GM19372 (cell line): ENCODE results near the gene HPCA.

Experiments
- ATAC-seq: cut with Tn5 transposase; IDR thresholded peaks from one replicate; pipeline ENCODE4 v1.9.1; 2021; ENCODE audit warnings: mild to moderate bottlenecking, low read depth, moderate library complexity; ENCODE audit not compliant: unreplicated experiment

HPCA gene

GRCh38 chr1:32888134-32888533, 1.8 kb downstream of the HPCA start:
- ATAC-seq: no peak

GRCh38 chr1:32888677-32889420, 2.6 kb downstream of the HPCA start:
- no peak for ATAC-seq

GRCh38 chr1:32889731-32890278, 3.5 kb downstream of the HPCA start:
- no peak for ATAC-seq

- no peak for ATAC-seq
Observed at GRCh38 chr1:32890516-32891240, 4.4 kb downstream of the HPCA start.

GRCh38 chr1:32891241-32891570, 4.9 kb downstream of the HPCA start:
- ATAC-seq: no peak

- no peak for ATAC-seq
Observed at GRCh38 chr1:32891630-32892029, 5.3 kb downstream of the HPCA start.

- ATAC-seq: no peak
Observed at GRCh38 chr1:32892368-32893197, 6.3 kb downstream of the HPCA start.

GRCh38 chr1:32893198-32894018, 7.1 kb downstream of the HPCA start:
- ATAC-seq: no peak

- ATAC-seq: no peak
Observed at GRCh38 chr1:32894019-32894600, 7.8 kb downstream of the HPCA start.

GRCh38 chr1:32894681-32895080, 8.4 kb downstream of the HPCA start:
- no peak for ATAC-seq

- ATAC-seq: no peak
Observed at GRCh38 chr1:32895325-32896215, 9.3 kb downstream of the HPCA start.

GRCh38 chr1:32896451-32896850, 10.2 kb downstream of the HPCA start:
- ATAC-seq: no peak

- no peak for ATAC-seq
Observed at GRCh38 chr1:32897082-32898049, 11.1 kb downstream of the HPCA start.

- ATAC-seq: no peak
Observed at GRCh38 chr1:32898056-32898455, 11.8 kb downstream of the HPCA start.

- no peak for ATAC-seq
Observed at GRCh38 chr1:32898958-32899357, 12.7 kb downstream of the HPCA start.

- ATAC-seq: no peak
Observed at GRCh38 chr1:32899586-32900296, 13.4 kb downstream of the HPCA start.

GRCh38 chr1:32900371-32900955, 14.2 kb downstream of the HPCA start:
- no peak for ATAC-seq
